Measurements from ENCODE around the gene ZNF500.

The ZNF500 gene

DNA sequence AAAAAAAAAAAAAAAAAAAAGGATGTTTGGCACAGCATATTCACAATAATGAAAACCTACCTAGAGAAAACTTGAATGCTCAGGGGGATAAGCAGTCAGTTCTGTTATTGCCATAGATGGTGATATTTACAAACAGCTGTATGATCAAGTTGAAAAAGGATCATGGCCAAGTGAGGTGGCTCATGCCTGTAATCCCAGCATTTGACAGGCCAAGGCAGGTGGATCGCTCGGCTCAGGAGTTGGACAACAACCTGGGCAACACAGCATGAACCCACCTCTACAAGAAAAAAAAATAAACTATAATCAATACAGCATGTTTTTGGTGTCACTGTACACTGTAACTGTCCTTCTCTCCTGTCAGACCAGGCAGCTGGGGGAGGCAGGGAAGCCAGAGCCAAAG lies 52.0 kb downstream of the ZNF500 start:
- Histone ChIP-seq H2BK120ac (ENCODE audit: low read depth, low read length) (no peak overlapping the region), H4K8ac (ENCODE audit: low read depth, low read length) (no peak overlapping the region), H3K4ac (ENCODE audit: low read depth, low read length) (no peak overlapping the region), H2AK5ac (ENCODE audit: low read length) (no peak overlapping the region), H3K79me1 (ENCODE audit: low read length) (no peaks in the 10 kb centered on the region), H2BK5ac (ENCODE audit: low read length) (no peak overlapping the region), H3K4me3 (ENCODE audit: low read length) (no peak overlapping the region), H4K5ac (ENCODE audit: low read length) (no peak overlapping the region), H3K27ac (ENCODE audit: low read depth, low read length) (no peak overlapping the region), H3K4me2 (ENCODE audit: low read length) (no peak overlapping the region), H3K9ac (ENCODE audit: low read length) (no peak overlapping the region), H3K56ac (ENCODE audit: low read length) (no peak overlapping the region), H3K79me2 (ENCODE audit: control insufficient read depth, insufficient read depth, low read length) (no peaks in the 10 kb centered on the region), H3K4me1 (ENCODE audit: control insufficient read depth, low read depth, low read length) (peaks cover 3% of the 10 kb centered on the region), H3K27me3 (ENCODE audit: insufficient read depth, low read length, poor library complexity) (no peaks in the 10 kb centered on the region), H3K23ac (ENCODE audit: low read length) (no peak overlapping the region), H3K36me3 (ENCODE audit: control insufficient read depth, insufficient read depth, low read length) (no peaks in the 10 kb centered on the region), H3K18ac (ENCODE audit: low read length) (no peak overlapping the region), H2BK15ac (replicated peaks; ENCODE audit: low read depth) (no peak overlapping the region)
- WGBS (ENCODE audit: extremely low coverage, insufficient coverage, low lambda C conversion rate): no CpG with 5 or more reads among the region's 2 CpGs
- no peak for DNase-seq

DNA sequence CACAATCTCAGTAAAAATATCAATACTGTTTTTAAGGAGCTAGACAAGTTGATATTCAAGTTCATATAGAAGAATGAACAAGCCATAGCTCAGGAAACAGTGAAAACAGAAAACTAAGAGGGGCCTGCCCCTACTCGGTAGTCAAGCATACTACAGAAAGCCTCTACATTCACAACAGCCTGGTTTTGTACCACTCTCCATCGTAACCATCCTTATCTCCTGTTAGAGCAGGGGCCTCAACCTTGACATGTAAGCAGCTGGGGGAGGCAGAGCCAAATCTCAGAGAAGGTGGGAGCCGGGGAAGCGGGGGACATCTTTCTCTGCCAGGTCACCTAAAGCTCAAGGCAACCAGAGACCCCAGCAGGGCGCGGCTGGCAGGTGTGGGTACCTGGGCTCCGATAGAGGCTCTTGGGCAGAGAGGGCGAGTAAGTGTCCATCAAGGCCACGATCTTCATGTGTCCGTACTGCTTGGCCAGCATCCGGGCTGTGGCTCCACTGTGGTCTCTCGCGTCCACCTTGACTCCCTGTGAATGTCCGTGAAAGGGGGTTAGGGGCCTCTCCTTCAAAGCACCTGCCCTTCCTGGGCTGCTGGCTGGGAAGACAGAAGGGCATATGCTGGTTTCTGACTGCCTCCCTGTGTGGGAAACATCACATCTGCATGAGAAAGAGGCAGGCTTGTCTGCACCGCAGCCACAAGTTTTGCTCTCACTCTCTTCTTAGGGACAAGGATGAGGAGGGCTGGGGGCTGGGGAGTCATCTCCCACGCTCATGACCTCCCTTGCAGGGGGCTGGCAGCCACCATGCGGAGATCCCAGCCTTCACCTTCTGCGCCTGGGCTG lies 53.1 kb downstream of the ZNF500 start:
- no peak overlapping the region for H3K9ac ChIP-seq (ENCODE audit: low read length)
- H2BK5ac ChIP-seq (ENCODE audit: low read length): no peak overlapping the region
- no peaks in the 10 kb centered on the region for H3K79me2 ChIP-seq (ENCODE audit: control insufficient read depth, insufficient read depth, low read length)
- no peaks in the 10 kb centered on the region for H3K27me3 ChIP-seq (ENCODE audit: insufficient read depth, low read length, poor library complexity)
- H3K23ac ChIP-seq (ENCODE audit: low read length): no peak overlapping the region
- H3K79me1 ChIP-seq (ENCODE audit: low read length): no peaks in the 10 kb centered on the region
- no peak overlapping the region for H2BK15ac ChIP-seq (replicated peaks; ENCODE audit: low read depth)
- no peak overlapping the region for H3K4me2 ChIP-seq (ENCODE audit: low read length)
- H3K36me3 ChIP-seq (ENCODE audit: control insufficient read depth, insufficient read depth, low read length): no peaks in the 10 kb centered on the region
- H4K5ac ChIP-seq (ENCODE audit: low read length): no peak overlapping the region
- H3K18ac ChIP-seq (ENCODE audit: low read length): no peak overlapping the region
- H4K8ac ChIP-seq (ENCODE audit: low read depth, low read length): no peak overlapping the region
- no peak overlapping the region for H2BK120ac ChIP-seq (ENCODE audit: low read depth, low read length)
- no peak overlapping the region for H3K27ac ChIP-seq (ENCODE audit: low read depth, low read length)
- H3K4ac ChIP-seq (ENCODE audit: low read depth, low read length): no peak overlapping the region
- no peak overlapping the region for H3K4me3 ChIP-seq (ENCODE audit: low read length)
- H2AK5ac ChIP-seq (ENCODE audit: low read length): no peak overlapping the region
- H3K56ac ChIP-seq (ENCODE audit: low read length): no peak overlapping the region
- peaks cover under 1% of the 10 kb centered on the region for H3K4me1 ChIP-seq (ENCODE audit: control insufficient read depth, low read depth, low read length)
- no CpG with 5 or more reads among the region's 18 CpGs for WGBS (ENCODE audit: extremely low coverage, insufficient coverage, low lambda C conversion rate)
- no peak for DNase-seq

DNA sequence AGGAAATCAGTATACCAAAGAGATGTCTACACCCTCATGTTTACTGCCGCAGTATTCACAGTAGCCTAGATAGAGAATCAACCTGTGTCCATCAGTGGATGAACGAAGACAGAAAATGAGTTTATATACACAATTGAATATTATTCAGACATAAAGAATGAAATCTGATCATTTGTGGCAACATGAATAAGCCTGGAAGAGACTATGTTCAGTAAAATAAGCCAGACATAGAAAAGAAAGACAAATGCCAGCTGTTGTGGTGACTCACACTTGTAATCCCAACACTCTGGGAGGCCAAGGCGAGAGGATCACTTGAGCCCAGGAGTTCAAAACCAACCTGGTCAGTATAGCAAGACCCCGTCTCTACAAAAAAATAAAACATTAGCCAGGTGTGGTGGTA lies 57.5 kb downstream of the ZNF500 start:
- H3K23ac ChIP-seq (ENCODE audit: low read length): no peak overlapping the region
- no peaks in the 10 kb centered on the region for H3K79me1 ChIP-seq (ENCODE audit: low read length)
- H4K8ac ChIP-seq (ENCODE audit: low read depth, low read length): no peak overlapping the region
- H3K4me1 ChIP-seq (ENCODE audit: control insufficient read depth, low read depth, low read length): no peaks in the 10 kb centered on the region
- H3K4ac ChIP-seq (ENCODE audit: low read depth, low read length): no peak overlapping the region
- peaks cover 2% of the 10 kb centered on the region for H3K36me3 ChIP-seq (ENCODE audit: control insufficient read depth, insufficient read depth, low read length)
- H2BK120ac ChIP-seq (ENCODE audit: low read depth, low read length): no peak overlapping the region
- no peaks in the 10 kb centered on the region for H3K79me2 ChIP-seq (ENCODE audit: control insufficient read depth, insufficient read depth, low read length)
- H2BK5ac ChIP-seq (ENCODE audit: low read length): no peak overlapping the region
- no peak overlapping the region for H3K9ac ChIP-seq (ENCODE audit: low read length)
- no peak overlapping the region for H3K4me2 ChIP-seq (ENCODE audit: low read length)
- no peak overlapping the region for H4K5ac ChIP-seq (ENCODE audit: low read length)
- H2BK15ac ChIP-seq (replicated peaks; ENCODE audit: low read depth): no peak overlapping the region
- no peak for DNase-seq
- no peak overlapping the region for H3K4me3 ChIP-seq (ENCODE audit: low read length)
- no peak overlapping the region for H2AK5ac ChIP-seq (ENCODE audit: low read length)
- no peak overlapping the region for H3K56ac ChIP-seq (ENCODE audit: low read length)
- H3K27me3 ChIP-seq (ENCODE audit: insufficient read depth, low read length, poor library complexity): no peaks in the 10 kb centered on the region
- no peak overlapping the region for H3K18ac ChIP-seq (ENCODE audit: low read length)
- no peak overlapping the region for H3K27ac ChIP-seq (ENCODE audit: low read depth, low read length)
- no CpG with 5 or more reads among the region's 4 CpGs for WGBS (ENCODE audit: extremely low coverage, insufficient coverage, low lambda C conversion rate)

DNA sequence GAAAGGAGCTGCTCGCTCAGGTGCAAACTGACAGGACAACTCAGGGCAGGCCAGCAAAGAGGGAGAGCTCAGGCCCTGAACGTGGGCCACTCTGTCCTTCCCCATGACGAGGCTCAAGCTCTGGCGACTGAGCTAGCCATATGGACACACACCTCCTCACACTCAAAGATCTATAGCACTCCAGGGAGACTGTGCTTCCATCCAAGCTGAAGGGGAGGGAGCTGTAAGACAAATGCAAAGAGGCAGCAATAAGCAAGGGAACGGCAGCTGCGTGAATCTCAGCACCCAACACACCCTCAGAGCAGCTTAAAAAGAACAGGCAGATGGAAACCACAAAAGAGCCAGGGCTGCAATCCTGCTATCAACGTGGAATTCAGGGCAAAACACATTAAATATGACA lies 60.1 kb downstream of the ZNF500 start:
- no peaks in the 10 kb centered on the region for H3K79me1 ChIP-seq (ENCODE audit: low read length)
- no peak overlapping the region for H2BK120ac ChIP-seq (ENCODE audit: low read depth, low read length)
- no peak overlapping the region for H2AK5ac ChIP-seq (ENCODE audit: low read length)
- no peak overlapping the region for H3K18ac ChIP-seq (ENCODE audit: low read length)
- no peak overlapping the region for H3K56ac ChIP-seq (ENCODE audit: low read length)
- no peak overlapping the region for H3K4me2 ChIP-seq (ENCODE audit: low read length)
- H3K27ac ChIP-seq (ENCODE audit: low read depth, low read length): no peak overlapping the region
- no peak overlapping the region for H3K9ac ChIP-seq (ENCODE audit: low read length)
- no peak for DNase-seq
- no peak overlapping the region for H3K4ac ChIP-seq (ENCODE audit: low read depth, low read length)
- no peak overlapping the region for H3K23ac ChIP-seq (ENCODE audit: low read length)
- no peaks in the 10 kb centered on the region for H3K27me3 ChIP-seq (ENCODE audit: insufficient read depth, low read length, poor library complexity)
- no peaks in the 10 kb centered on the region for H3K79me2 ChIP-seq (ENCODE audit: control insufficient read depth, insufficient read depth, low read length)
- H3K4me1 ChIP-seq (ENCODE audit: control insufficient read depth, low read depth, low read length): no peaks in the 10 kb centered on the region
- H2BK15ac ChIP-seq (replicated peaks; ENCODE audit: low read depth): no peak overlapping the region
- H2BK5ac ChIP-seq (ENCODE audit: low read length): no peak overlapping the region
- no peak overlapping the region for H3K4me3 ChIP-seq (ENCODE audit: low read length)
- no peak overlapping the region for H4K5ac ChIP-seq (ENCODE audit: low read length)
- H3K36me3 ChIP-seq (ENCODE audit: control insufficient read depth, insufficient read depth, low read length): peaks cover 2% of the 10 kb centered on the region
- WGBS (ENCODE audit: extremely low coverage, insufficient coverage, low lambda C conversion rate): no CpG with 5 or more reads among the region's 7 CpGs
- no peak overlapping the region for H4K8ac ChIP-seq (ENCODE audit: low read depth, low read length)

DNA sequence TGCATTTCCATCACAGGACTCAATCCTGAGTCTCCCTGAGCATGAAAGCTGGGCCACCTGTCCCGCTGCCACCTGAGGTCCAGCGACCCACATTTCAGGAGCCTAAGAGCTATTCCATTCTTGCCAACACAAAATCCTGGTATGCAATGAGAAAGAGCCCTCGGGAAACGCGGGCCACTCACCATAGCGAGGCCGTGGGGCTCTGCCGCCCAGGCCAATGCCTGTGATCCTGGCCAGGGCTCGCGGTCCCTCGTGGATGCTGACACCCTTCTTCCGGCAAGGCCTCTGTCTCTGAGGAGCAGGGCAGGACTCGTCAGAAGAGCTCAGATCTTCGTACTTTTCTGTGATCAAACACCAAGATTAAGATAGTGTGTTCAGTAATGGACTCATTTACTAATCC lies 62.0 kb downstream of the ZNF500 start:
- Histone ChIP-seq H3K4me3 (ENCODE audit: low read length) (no peak overlapping the region), H4K8ac (ENCODE audit: low read depth, low read length) (no peak overlapping the region), H2AK5ac (ENCODE audit: low read length) (no peak overlapping the region), H2BK5ac (ENCODE audit: low read length) (no peak overlapping the region), H3K27me3 (ENCODE audit: insufficient read depth, low read length, poor library complexity) (no peaks in the 10 kb centered on the region), H3K23ac (ENCODE audit: low read length) (no peak overlapping the region), H3K79me1 (ENCODE audit: low read length) (no peaks in the 10 kb centered on the region), H3K9ac (ENCODE audit: low read length) (no peak overlapping the region), H3K56ac (ENCODE audit: low read length) (no peak overlapping the region), H3K4me2 (ENCODE audit: low read length) (no peak overlapping the region), H3K4me1 (ENCODE audit: control insufficient read depth, low read depth, low read length) (no peaks in the 10 kb centered on the region), H4K5ac (ENCODE audit: low read length) (no peak overlapping the region), H3K36me3 (ENCODE audit: control insufficient read depth, insufficient read depth, low read length) (peaks cover 6% of the 10 kb centered on the region), H3K27ac (ENCODE audit: low read depth, low read length) (no peak overlapping the region), H3K18ac (ENCODE audit: low read length) (no peak overlapping the region), H3K79me2 (ENCODE audit: control insufficient read depth, insufficient read depth, low read length) (no peaks in the 10 kb centered on the region), H2BK15ac (replicated peaks; ENCODE audit: low read depth) (no peak overlapping the region), H3K4ac (ENCODE audit: low read depth, low read length) (no peak overlapping the region), H2BK120ac (ENCODE audit: low read depth, low read length) (no peak overlapping the region)
- WGBS (ENCODE audit: extremely low coverage, insufficient coverage, low lambda C conversion rate): no CpG with 5 or more reads among the region's 14 CpGs
- DNase-seq: no peak

DNA sequence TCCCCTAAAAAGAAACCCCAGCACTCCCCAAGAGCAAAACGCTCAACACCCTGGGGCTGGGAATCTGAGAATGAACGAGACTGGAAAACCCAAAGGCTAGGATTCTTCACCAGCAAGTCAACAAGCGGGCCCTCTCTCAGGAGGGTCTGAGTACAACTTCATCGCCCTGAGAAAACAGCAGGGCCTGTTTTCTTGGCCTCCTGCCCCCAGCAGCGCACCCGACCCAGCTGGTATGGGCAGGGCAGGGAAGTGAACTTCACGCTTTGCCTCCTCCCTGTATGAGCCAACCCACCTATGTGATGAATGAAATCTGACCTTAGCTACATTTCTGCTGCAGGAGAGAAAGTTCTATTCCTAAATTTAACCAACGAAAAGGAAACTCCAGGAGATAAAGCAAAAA lies 62.5 kb downstream of the ZNF500 start:
- no peak overlapping the region for H3K27ac ChIP-seq (ENCODE audit: low read depth, low read length)
- no peaks in the 10 kb centered on the region for H3K79me1 ChIP-seq (ENCODE audit: low read length)
- H4K5ac ChIP-seq (ENCODE audit: low read length): no peak overlapping the region
- H4K8ac ChIP-seq (ENCODE audit: low read depth, low read length): no peak overlapping the region
- H3K79me2 ChIP-seq (ENCODE audit: control insufficient read depth, insufficient read depth, low read length): no peaks in the 10 kb centered on the region
- H3K4me2 ChIP-seq (ENCODE audit: low read length): no peak overlapping the region
- H2BK120ac ChIP-seq (ENCODE audit: low read depth, low read length): no peak overlapping the region
- H3K9ac ChIP-seq (ENCODE audit: low read length): no peak overlapping the region
- no peak overlapping the region for H2BK15ac ChIP-seq (replicated peaks; ENCODE audit: low read depth)
- no peak overlapping the region for H3K18ac ChIP-seq (ENCODE audit: low read length)
- no peak for DNase-seq
- no peak overlapping the region for H3K23ac ChIP-seq (ENCODE audit: low read length)
- H3K4me3 ChIP-seq (ENCODE audit: low read length): no peak overlapping the region
- no peak overlapping the region for H3K4ac ChIP-seq (ENCODE audit: low read depth, low read length)
- no peaks in the 10 kb centered on the region for H3K27me3 ChIP-seq (ENCODE audit: insufficient read depth, low read length, poor library complexity)
- WGBS (ENCODE audit: extremely low coverage, insufficient coverage, low lambda C conversion rate): no CpG with 5 or more reads among the region's 8 CpGs
- no peak overlapping the region for H3K56ac ChIP-seq (ENCODE audit: low read length)
- peaks cover 6% of the 10 kb centered on the region for H3K36me3 ChIP-seq (ENCODE audit: control insufficient read depth, insufficient read depth, low read length)
- no peak overlapping the region for H2AK5ac ChIP-seq (ENCODE audit: low read length)
- no peak overlapping the region for H2BK5ac ChIP-seq (ENCODE audit: low read length)
- no peaks in the 10 kb centered on the region for H3K4me1 ChIP-seq (ENCODE audit: control insufficient read depth, low read depth, low read length)
